Naive thymus-derived CD4-positive, alpha-beta T cell (primary cell): ENCODE results near the gene FBP2. TPM values are rescaled to one million over a fixed set of nuclear protein-coding genes. Genes with fewer than 3 reads are reported as not detected.

Experiments used
- ATAC-seq: fragments of 150-1000 bp; cut with Tn5 transposase; 2 replicates; pipeline ENCODE4 v1.10.0; 2021; ENCODE audit warnings: mild to moderate bottlenecking, moderate library complexity
- CTCF ChIA-PET: fragments of 350-600 bp; sonication (Branson Sonifier 250); formaldehyde crosslinking; loops from one replicate; lab custom pipeline; 2021; ENCODE audit warnings: antibody characterized with exemption; lab: Charles Lee
- POLR2A ChIA-PET: fragments of 350-600 bp; sonication (Branson Sonifier 250); formaldehyde crosslinking; loops from one replicate; lab custom pipeline; 2021; ENCODE audit warnings: antibody characterized with exemption, inconsistent platforms; lab: Charles Lee
- DNase-seq, 9 donors: peaks; one replicate each; pipeline versions ENCODE4 v3.0.0 to v3.0.0-alpha.2; 2020 to 2022; ENCODE audit warnings: mixed read lengths in 1 of 9
- H3K27ac ChIP-seq: one replicate; pipeline ENCODE4 v1.7.0; 2013; ENCODE audit warnings: mild to moderate bottlenecking, low read depth, low read length, moderate library complexity
- H3K27me3 ChIP-seq, 2 donors: one replicate each; pipeline ENCODE4 v1.7.0; 2013; ENCODE audit warnings: low read length in 2 of 2, mild to moderate bottlenecking in 2 of 2, moderate library complexity in 2 of 2; ENCODE audit not compliant: control insufficient read depth in 2 of 2, insufficient read depth in 2 of 2
- H3K36me3 ChIP-seq, 3 experiments: 1 replicate in 2 of 3; 2 replicates in 1 of 3; pipeline ENCODE4 v1.7.0; 2013; ENCODE audit warnings: low read length in 3 of 3, mild to moderate bottlenecking in 3 of 3, moderate library complexity in 1 of 3; ENCODE audit not compliant: insufficient read depth in 3 of 3, control insufficient read depth in 2 of 3
- H3K4me1 ChIP-seq, 2 donors: one replicate each; pipeline ENCODE4 v1.7.0; 2013; ENCODE audit warnings: low read length in 2 of 2, mild to moderate bottlenecking in 2 of 2, moderate library complexity in 1 of 2; ENCODE audit not compliant: control insufficient read depth in 2 of 2, insufficient read depth in 2 of 2
- H3K4me3 ChIP-seq: 2 replicates; pipeline ENCODE4 v1.7.0; 2013; ENCODE audit warnings: mild to moderate bottlenecking, low read length
- H3K9me3 ChIP-seq, 3 experiments: 1 replicate in 2 of 3; 2 replicates in 1 of 3; pipeline ENCODE4 v1.7.0; 2013; ENCODE audit warnings: low read length in 3 of 3; ENCODE audit not compliant: control insufficient read depth in 2 of 3
- H3K27ac Mint-ChIP-seq, 9 donors: one replicate each; pipeline ENCODE4 v1.8.0; 2020 to 2022; ENCODE audit warnings: mixed read lengths in 9 of 9, mild to moderate bottlenecking in 8 of 9, moderate library complexity in 5 of 9, inconsistent platforms in 2 of 9
- H3K27me3 Mint-ChIP-seq, 5 donors: one replicate each; pipeline ENCODE4 v1.8.0; 2021 to 2022; ENCODE audit warnings: mixed read lengths in 5 of 5, mild to moderate bottlenecking in 1 of 5
- H3K36me3 Mint-ChIP-seq, 5 donors: one replicate each; pipeline ENCODE4 v1.8.0; 2020 to 2022; ENCODE audit warnings: mixed read lengths in 5 of 5, mild to moderate bottlenecking in 3 of 5, inconsistent platforms in 1 of 5
- H3K4me1 Mint-ChIP-seq, 7 donors: one replicate each; pipeline ENCODE4 v1.8.0; 2020 to 2022; ENCODE audit warnings: mixed read lengths in 7 of 7, mild to moderate bottlenecking in 3 of 7, inconsistent platforms in 1 of 7
- H3K4me3 Mint-ChIP-seq, 10 donors: one replicate each; pipeline ENCODE4 v1.8.0; 2020 to 2022; ENCODE audit warnings: mild to moderate bottlenecking in 10 of 10, mixed read lengths in 10 of 10, moderate library complexity in 6 of 10, inconsistent platforms in 2 of 10
- H3K9me3 Mint-ChIP-seq, 11 donors: one replicate each; pipeline ENCODE4 v1.8.0; 2020 to 2022; ENCODE audit warnings: mixed read lengths in 11 of 11, mild to moderate bottlenecking in 4 of 11, inconsistent platforms in 1 of 11, moderate library complexity in 1 of 11
- intact Hi-C, 2 donors: fragments of 100-400 bp; cut with micrococcal nuclease; formaldehyde crosslinking; loops; one replicate each; pipeline ENCODE4 v1.15.1; 2023
- polyA plus RNA-seq, 2 donors: library from polyadenylated mRNA; unstranded; fragments of 300-500 nt; fragmentation: Illumina TruSeq; gene quantifications; one replicate each; pipeline ENCODE4 v1.2.3, GENCODE V29; 2021
- total RNA-seq, 6 experiments: library from RNA in 5 of 6; stranded (reverse) in 5 of 6; gene quantifications; 1 replicate in 5 of 6; 2 replicates in 1 of 6; pipeline ENCODE4 v1.2.3 and lab custom pipeline; 2021 to 2026

Gene FBP2
- total and polyA plus RNA-seq, 7 experiments from 2014 or later: not detected

DNA sequence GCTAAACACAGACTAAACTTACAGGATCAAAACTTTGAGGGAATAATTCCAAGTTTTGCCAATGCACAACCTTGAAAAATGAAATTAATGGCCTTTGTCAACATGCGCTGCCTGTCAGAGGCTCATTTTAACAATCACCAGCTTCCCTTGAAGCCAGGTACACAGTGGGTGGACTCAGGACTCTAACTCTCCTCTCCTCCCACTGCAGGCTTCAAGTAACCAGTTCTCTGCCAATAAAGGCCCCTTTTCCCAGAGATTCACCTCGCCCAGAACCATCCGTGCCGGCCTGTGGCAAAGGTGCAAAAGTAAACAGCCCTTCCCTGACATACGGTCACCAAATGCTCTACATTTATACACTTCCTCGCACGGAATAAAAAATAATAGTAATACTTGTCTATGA lies 18.4 kb upstream of the FBP2 start:
- Mint-ChIP-seq H3K27me3 (peaks cover 0 to 31% (median 5%) of the 10 kb centered on the region in 5 donors), H3K36me3 (peaks cover 0 to 25% (median 13%) of the 10 kb centered on the region in 5 donors), H3K27ac (no peak overlapping the region), H3K4me3 (no peak overlapping the region), H3K4me1 (peaks cover 0 to 16% (median 12%) of the 10 kb centered on the region in 7 donors), H3K9me3 (no peaks in the 10 kb centered on the region)
- ChIA-PET CTCF (no interaction called here), POLR2A (no interaction called here)
- Histone ChIP-seq H3K9me3 (no peaks in the 10 kb centered on the region), H3K4me3 (no peak overlapping the region), H3K4me1 (peaks cover 0 to 4% of the 10 kb centered on the region in 2 donors), H3K27ac (no peak overlapping the region), H3K27me3 (no peaks in the 10 kb centered on the region), H3K36me3 (no peaks in the 10 kb centered on the region)
- no peak for ATAC-seq
- intact Hi-C loops: no loop called here
- DNase-seq: no peak

DNA sequence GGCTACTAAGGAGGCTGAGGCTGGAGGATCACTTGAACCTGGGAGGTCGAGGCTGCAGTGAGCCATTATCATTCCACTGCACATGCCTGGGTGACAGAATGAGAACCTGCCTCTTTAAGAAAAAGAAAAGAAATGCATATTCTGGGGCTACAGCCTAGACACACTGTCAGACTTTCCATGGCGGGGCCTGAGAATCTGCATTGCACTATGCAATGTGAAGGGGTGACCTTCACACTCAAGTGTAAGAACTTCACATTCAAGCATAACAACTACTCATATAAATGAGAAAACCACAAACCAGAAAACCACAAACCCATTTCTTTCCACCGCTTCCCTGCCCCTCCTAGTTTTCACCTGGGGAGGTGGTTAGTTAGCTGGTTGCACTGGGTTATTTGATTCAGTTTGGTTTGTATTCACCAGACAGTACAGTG lies 18.0 kb upstream of the FBP2 start:
- Mint-ChIP-seq H3K9me3 (no peaks in the 10 kb centered on the region), H3K27me3 (peaks cover 0 to 28% (median 5%) of the 10 kb centered on the region in 5 donors), H3K27ac (peak overlapping the region in 1 of 9 donors; percentile 5), H3K36me3 (peaks cover 0 to 22% (median 13%) of the 10 kb centered on the region in 5 donors), H3K4me3 (peak overlapping the region in 1 of 10 donors; percentile 28), H3K4me1 (peaks cover 0 to 16% (median 12%) of the 10 kb centered on the region in 7 donors)
- Histone ChIP-seq H3K27me3 (no peaks in the 10 kb centered on the region), H3K4me1 (peaks cover 0 to 4% of the 10 kb centered on the region in 2 donors), H3K9me3 (no peaks in the 10 kb centered on the region), H3K27ac (no peak overlapping the region), H3K4me3 (no peak overlapping the region), H3K36me3 (no peaks in the 10 kb centered on the region)
- intact Hi-C loops: no loop called here
- ChIA-PET CTCF (no interaction called here), POLR2A (no interaction called here)
- peak in 4 of 9 donors; percentile 5 to 33 (median 10) for DNase-seq
- ATAC-seq: no peak

DNA sequence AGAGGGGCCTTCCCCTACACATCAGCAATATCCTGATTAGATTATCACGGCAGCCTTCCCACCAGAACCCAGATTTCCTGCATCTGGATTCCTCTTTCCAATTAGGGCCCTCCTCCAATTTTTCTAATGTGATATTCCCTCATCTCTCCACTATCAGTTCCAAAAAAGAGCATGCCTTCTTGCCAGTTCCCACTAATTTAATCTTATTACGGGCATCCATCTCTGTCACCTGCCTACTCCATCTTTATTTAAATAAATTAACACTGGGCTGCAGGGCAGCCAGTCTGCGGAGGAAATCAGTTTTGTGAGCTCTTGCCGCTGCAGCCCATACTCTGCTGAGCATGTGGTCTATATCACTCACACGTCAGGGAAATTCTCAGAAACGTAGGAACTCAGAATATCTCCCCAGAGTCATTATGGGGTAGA lies 16.6 kb upstream of the FBP2 start:
- Mint-ChIP-seq H3K27ac (no peak overlapping the region), H3K27me3 (peaks cover 0 to 36% (median 5%) of the 10 kb centered on the region in 5 donors), H3K4me3 (peak overlapping the region in 1 of 10 donors; percentile 16), H3K4me1 (peaks cover 0 to 16% (median 12%) of the 10 kb centered on the region in 7 donors), H3K36me3 (peaks cover 0 to 29% (median 13%) of the 10 kb centered on the region in 5 donors), H3K9me3 (no peaks in the 10 kb centered on the region)
- ATAC-seq (no peak), DNase-seq (no peak)
- intact Hi-C loops: no loop called here
- ChIA-PET POLR2A (no interaction called here), CTCF (no interaction called here)
- Histone ChIP-seq H3K4me1 (peaks cover 0 to 4% of the 10 kb centered on the region in 2 donors), H3K4me3 (no peak overlapping the region), H3K27me3 (no peaks in the 10 kb centered on the region), H3K36me3 (peaks cover 0 to under 1% (median 0%) of the 10 kb centered on the region in 3 experiments), H3K9me3 (no peaks in the 10 kb centered on the region), H3K27ac (no peak overlapping the region)

DNA sequence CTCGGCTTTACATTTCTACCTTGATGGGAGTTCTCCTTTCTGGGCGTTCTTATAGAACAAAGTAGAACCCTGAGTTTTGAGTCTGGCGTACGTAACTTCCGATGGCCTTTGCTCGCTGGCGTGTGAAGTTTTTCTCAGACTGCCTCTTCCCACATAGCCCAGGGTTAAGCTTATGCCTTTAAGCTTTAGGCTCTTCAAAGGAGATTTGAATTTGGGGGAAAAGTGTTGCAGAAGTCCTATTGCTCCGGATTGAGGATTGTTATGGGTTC lies 13.7 kb upstream of the FBP2 start:
- CTCF ChIA-PET: no interaction called here
- Mint-ChIP-seq H3K27ac (no peak overlapping the region), H3K4me3 (no peak overlapping the region), H3K9me3 (no peaks in the 10 kb centered on the region), H3K4me1 (peaks cover 7 to 16% (median 14%) of the 10 kb centered on the region in 7 donors), H3K27me3 (peaks cover 0 to 39% (median 0%) of the 10 kb centered on the region in 5 donors), H3K36me3 (peaks cover 0 to 30% (median 13%) of the 10 kb centered on the region in 5 donors)
- no peak for DNase-seq
- Histone ChIP-seq H3K4me3 (no peak overlapping the region), H3K36me3 (peaks cover 0 to 6% (median 0%) of the 10 kb centered on the region in 3 experiments), H3K4me1 (peaks cover 0 to 4% of the 10 kb centered on the region in 2 donors), H3K9me3 (no peaks in the 10 kb centered on the region), H3K27me3 (peaks cover 0 to 3% of the 10 kb centered on the region in 2 donors), H3K27ac (no peak overlapping the region)
- POLR2A ChIA-PET: no interaction called here
- ATAC-seq: no peak
- intact Hi-C loops: no loop called here

DNA sequence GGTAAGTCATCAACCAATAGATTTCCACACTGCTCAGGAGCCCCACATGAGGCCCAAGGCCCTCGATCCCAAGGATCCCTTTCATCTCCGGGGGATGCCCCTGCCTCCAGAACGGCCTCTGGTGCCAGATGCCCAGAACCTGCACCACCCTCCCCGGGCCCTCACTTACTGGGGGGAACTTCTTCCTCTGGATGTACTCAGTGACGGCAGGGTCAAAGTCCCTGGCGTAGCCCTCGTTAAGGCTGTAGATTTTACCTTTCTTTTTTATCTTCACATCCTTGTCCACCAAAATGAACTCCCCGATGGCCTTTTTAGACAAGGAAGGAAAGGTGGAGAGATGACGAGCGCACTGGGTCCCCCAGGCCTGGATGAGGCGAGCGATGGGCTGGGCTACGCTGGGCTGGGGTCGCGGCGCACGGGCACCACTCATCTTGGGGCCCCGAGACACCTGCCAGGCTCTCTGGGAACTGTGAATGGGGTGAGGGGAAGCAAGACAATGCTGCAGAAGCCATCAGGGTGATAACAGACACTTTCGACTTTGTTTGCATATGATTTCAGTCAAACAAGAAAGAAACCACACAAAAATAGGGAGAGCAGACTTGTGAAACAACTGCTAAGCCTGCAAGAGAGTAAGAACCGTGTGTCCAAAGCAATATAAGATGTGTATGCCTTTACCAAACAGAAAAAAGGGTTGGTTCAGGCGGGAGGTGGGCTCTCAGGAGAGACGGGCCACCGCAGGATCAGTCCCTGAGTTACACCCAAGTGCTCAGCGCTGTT lies 13.2 kb upstream of the FBP2 start:
- Mint-ChIP-seq H3K36me3 (peaks cover 0 to 30% (median 13%) of the 10 kb centered on the region in 5 donors), H3K27me3 (peaks cover 0 to 34% (median 0%) of the 10 kb centered on the region in 5 donors), H3K4me3 (no peak overlapping the region), H3K9me3 (no peaks in the 10 kb centered on the region), H3K27ac (no peak overlapping the region), H3K4me1 (peaks cover 6 to 11% (median 9%) of the 10 kb centered on the region in 7 donors)
- ChIA-PET CTCF (interaction anchor here (0.9 kb wide), 1 partner anchor 591 kb away, joined by 3 read pairs; no protein-coding TSS in a partner anchor), POLR2A (no interaction called here)
- Histone ChIP-seq H3K4me1 (peaks cover 0 to under 1% of the 10 kb centered on the region in 2 donors), H3K4me3 (no peak overlapping the region), H3K27ac (no peak overlapping the region), H3K9me3 (no peaks in the 10 kb centered on the region), H3K36me3 (peaks cover 0 to 6% (median 0%) of the 10 kb centered on the region in 3 experiments), H3K27me3 (peaks cover 0 to 3% of the 10 kb centered on the region in 2 donors)
- intact Hi-C loops: no loop called here
- ATAC-seq (no peak), DNase-seq (no peak)

DNA sequence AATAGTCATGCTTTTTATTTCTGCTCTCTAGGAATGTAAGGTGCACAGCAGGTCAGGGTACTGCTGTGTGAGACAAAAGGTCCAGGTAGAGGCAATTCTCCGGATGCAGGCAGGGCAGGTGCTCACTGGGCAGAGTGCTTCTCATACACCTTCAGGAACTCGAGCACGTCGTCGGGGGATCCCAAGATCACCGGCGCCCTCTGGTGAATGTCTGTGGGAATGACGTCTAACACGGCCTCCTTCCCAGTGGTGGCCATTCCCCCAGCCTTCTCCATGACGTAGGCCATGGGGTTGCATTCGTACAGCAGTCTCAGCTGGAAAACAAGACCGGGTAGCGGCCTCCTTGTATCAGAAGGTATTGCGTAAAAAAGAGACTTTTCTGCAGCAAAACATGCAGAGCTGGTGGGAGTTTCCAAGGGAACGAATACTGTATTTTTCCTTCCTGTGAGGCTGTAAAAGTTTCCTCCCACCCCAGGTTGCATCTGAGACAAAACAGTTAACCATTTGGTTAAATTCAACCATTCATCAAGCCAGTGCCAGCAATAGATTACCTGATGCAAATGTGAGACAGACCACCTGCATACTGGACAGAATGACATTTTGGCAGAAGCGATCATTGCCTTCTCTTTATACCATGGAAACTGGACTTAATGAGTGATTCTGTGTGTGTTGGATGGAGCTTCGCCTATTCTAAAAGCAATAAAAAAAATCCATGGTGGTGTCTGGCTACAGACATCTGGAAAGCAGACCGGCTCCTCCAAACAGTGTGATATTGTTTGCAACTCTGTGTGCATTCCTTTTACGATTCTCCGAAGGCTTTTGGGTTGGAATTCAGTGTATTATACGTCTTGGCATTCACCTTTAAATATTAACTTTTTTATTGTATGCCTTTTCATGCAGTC lies 9.9 kb upstream of the FBP2 start:
- peaks cover 0 to 3% of the 10 kb centered on the region in 2 donors for H3K27me3 ChIP-seq
- H3K9me3 Mint-ChIP-seq: no peaks in the 10 kb centered on the region
- H3K36me3 ChIP-seq: peaks cover 0 to 6% (median 0%) of the 10 kb centered on the region in 3 experiments
- H3K4me3 Mint-ChIP-seq: no peak overlapping the region
- peaks cover 3 to 7% (median 6%) of the 10 kb centered on the region in 7 donors for H3K4me1 Mint-ChIP-seq
- ChIA-PET POLR2A (no interaction called here), CTCF (interaction anchor here (1.2 kb wide), 1 partner anchor 17 kb away, joined by 3 read pairs; no protein-coding TSS in a partner anchor)
- H3K9me3 ChIP-seq: no peaks in the 10 kb centered on the region
- DNase-seq (peak; percentile 19 to 70 (median 60)), ATAC-seq (peak; percentile 89)
- peaks cover 0 to 18% (median 3%) of the 10 kb centered on the region in 5 donors for H3K36me3 Mint-ChIP-seq
- H3K27ac Mint-ChIP-seq: peak overlapping the region in 1 of 9 donors; percentile 41
- H3K27me3 Mint-ChIP-seq: peaks cover 0 to 18% (median 0%) of the 10 kb centered on the region in 5 donors
- no peak overlapping the region for H3K4me3 ChIP-seq
- intact Hi-C loops: loop anchor here (1.0 to 5.0 kb wide), 3 partner anchors 51 to 538 kb away; no protein-coding TSS in a partner anchor
- no peak overlapping the region for H3K27ac ChIP-seq
- no peaks in the 10 kb centered on the region for H3K4me1 ChIP-seq
